PFSK-1 (cell line): ENCODE data around the gene SYNE1.

Experiments used
- FOXP2 ChIP-seq: optimal IDR thresholded peaks from 2 replicates; pipeline ENCODE3; 2011; ENCODE audit warnings: borderline replicate concordance, control low read depth, inconsistent platforms; ENCODE audit not compliant: insufficient read depth; ENCODE audit errors: extremely low read length, extremely low read depth
- POLR2AphosphoS5 ChIP-seq: IDR thresholded peaks from 2 replicates; pipeline ENCODE4 v1.6.1; 2012; ENCODE audit warnings: low read depth, mild to moderate bottlenecking, control low read depth, low read length, moderate library complexity
- SIN3A ChIP-seq: IDR thresholded peaks from 2 replicates; pipeline ENCODE4 v1.6.1; 2012; ENCODE audit warnings: mild to moderate bottlenecking, low read length, moderate library complexity, borderline replicate concordance; ENCODE audit not compliant: insufficient read depth
- TAF1 ChIP-seq: IDR thresholded peaks from 2 replicates; pipeline ENCODE4 v1.6.1; 2012; ENCODE audit warnings: low read length, control low read depth, borderline replicate concordance; ENCODE audit not compliant: insufficient read depth
- TF ChIP-seq, protein P1 (sequence below), 2 experiments: IDR thresholded peaks; 2 replicates each; pipeline versions ENCODE4 v1.6.1 to v1.8.0; 2011 to 2012; ENCODE audit warnings: low read depth in 2 of 2, low read length in 2 of 2, control low read depth in 1 of 2, inconsistent platforms in 1 of 2, mild to moderate bottlenecking in 1 of 2, moderate library complexity in 1 of 2; ENCODE audit not compliant: insufficient read depth in 1 of 2

SYNE1 gene

DNA sequence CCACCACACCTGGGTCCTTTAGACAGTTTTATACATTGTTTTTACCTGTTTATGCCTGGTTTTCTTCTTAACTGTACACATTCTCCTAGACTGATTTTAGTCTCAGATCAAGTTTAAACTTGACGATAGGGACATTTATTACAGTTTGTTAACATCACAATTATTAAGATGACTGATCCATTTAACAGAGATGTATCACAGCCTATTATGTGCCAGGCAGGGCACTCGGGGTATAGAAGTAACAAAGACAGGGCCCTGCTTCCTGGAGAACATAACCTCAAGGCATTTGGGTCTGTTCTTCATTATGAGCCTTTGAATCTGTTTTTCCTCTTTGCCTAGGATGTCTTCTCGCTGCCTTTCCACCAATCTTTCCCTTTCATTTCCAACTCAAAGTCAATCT lies 449.2 kb downstream of the SYNE1 start:
- no peak for TF ChIP-seq FOXP2
- no peak for TF ChIP-seq POLR2AphosphoS5

DNA sequence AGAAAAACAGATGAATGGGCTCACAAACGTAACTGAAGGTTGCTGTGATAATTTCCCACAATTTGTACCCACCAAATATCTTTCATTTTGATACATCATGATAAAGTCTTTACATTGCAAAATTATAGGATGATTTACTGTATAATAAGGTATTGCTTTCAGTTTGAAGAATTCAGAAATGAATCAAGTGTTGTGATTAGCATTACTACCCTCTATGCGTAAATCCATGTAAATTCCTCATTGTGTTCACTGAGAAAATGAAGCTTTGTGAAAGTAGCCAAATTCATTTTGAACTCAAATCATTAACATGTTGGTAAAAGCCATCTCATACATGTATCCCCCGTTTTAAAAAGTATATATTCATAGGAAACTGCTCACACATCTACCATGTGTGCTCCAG lies 450.3 kb downstream of the SYNE1 start:
- no peak for TF ChIP-seq TAF1
- TF ChIP-seq, protein P1, sequence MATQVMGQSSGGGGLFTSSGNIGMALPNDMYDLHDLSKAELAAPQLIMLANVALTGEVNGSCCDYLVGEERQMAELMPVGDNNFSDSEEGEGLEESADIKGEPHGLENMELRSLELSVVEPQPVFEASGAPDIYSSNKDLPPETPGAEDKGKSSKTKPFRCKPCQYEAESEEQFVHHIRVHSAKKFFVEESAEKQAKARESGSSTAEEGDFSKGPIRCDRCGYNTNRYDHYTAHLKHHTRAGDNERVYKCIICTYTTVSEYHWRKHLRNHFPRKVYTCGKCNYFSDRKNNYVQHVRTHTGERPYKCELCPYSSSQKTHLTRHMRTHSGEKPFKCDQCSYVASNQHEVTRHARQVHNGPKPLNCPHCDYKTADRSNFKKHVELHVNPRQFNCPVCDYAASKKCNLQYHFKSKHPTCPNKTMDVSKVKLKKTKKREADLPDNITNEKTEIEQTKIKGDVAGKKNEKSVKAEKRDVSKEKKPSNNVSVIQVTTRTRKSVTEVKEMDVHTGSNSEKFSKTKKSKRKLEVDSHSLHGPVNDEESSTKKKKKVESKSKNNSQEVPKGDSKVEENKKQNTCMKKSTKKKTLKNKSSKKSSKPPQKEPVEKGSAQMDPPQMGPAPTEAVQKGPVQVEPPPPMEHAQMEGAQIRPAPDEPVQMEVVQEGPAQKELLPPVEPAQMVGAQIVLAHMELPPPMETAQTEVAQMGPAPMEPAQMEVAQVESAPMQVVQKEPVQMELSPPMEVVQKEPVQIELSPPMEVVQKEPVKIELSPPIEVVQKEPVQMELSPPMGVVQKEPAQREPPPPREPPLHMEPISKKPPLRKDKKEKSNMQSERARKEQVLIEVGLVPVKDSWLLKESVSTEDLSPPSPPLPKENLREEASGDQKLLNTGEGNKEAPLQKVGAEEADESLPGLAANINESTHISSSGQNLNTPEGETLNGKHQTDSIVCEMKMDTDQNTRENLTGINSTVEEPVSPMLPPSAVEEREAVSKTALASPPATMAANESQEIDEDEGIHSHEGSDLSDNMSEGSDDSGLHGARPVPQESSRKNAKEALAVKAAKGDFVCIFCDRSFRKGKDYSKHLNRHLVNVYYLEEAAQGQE (IDR thresholded peaks at IDR 0.05; ENCODE audit: insufficient read depth in 1 of 2, low read depth in 2 of 2, low read length in 2 of 2) = no peak
- TF ChIP-seq FOXP2 = no peak
- no peak for TF ChIP-seq POLR2AphosphoS5
- no peak for TF ChIP-seq SIN3A

GRCh38 chr6:152184917-152185574 lies 452.1 kb downstream of the SYNE1 start:
- TF ChIP-seq TAF1 = no peak
- TF ChIP-seq POLR2AphosphoS5 = no peak
- TF ChIP-seq SIN3A = no peak
- no peak for TF ChIP-seq FOXP2
- TF ChIP-seq, protein P1 (IDR thresholded peaks at IDR 0.05; ENCODE audit: insufficient read depth in 1 of 2, low read depth in 2 of 2, low read length in 2 of 2) = no peak

DNA sequence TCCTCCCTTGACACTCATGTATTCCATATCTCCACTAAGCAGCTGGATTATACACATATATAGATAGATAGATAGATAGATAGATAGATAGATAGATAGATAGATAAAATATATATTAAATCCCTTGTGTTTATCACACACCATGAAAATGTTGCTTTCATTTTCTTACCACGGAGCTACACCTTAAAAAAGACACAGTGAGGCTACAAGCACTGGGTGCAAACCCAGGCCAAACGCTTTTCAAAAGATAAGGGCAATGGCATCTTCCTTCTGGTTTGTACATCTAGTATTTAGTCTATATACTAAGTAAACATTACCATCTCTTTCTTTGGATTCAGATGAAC lies 452.6 kb downstream of the SYNE1 start:
- TF ChIP-seq POLR2AphosphoS5 (no peak), SIN3A (no peak), TAF1 (no peak), FOXP2 (no peak)
- TF ChIP-seq, protein P1 (IDR thresholded peaks at IDR 0.05; ENCODE audit: insufficient read depth in 1 of 2, low read depth in 2 of 2, low read length in 2 of 2) = no peak

DNA sequence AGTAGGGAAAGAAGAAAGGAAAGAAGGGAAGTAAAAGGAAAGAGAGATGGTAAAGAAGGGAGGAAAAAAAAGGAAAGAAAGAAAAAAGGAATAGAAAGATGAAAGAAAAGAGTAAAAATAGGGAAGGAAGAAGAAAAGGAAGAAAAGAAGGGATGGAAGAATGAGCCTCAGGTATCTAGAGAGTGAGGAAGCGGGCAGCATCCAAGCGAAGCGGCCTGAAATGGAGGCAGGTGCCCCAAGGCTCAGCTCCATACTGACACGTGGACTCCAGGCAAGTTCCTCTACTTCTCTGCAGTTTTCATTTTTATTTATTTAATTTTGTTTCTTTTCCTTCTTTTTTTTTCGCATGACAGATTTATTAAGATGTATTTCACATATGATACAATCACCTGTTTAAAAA lies 456.6 kb downstream of the SYNE1 start:
- TF ChIP-seq FOXP2 (no peak), TAF1 (no peak), SIN3A (no peak)

DNA sequence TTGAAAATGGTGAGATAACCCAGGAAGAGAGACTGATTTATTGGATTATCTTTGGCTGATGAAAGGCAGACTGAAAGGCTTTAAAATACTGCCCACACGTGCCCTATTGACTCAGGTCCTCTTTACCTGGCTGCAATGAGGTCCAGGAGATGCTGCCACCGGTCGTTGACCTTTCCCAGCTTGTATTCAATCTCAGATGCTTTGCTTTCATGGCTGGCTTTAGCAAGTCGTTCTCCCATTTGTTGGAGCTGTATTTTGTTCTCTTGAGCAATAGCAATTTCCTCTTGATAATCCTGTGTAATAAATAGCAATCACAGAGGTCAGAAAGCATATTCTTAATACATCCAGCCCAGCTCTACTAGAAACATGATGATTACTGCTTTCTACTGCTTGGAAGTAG lies 460.9 kb downstream of the SYNE1 start:
- no peak for TF ChIP-seq FOXP2
- TF ChIP-seq POLR2AphosphoS5 = no peak
- no peak for TF ChIP-seq TAF1
- no peak for TF ChIP-seq SIN3A
